WTC11 (cell line): ENCODE results near the gene CDH12. TPM values are rescaled to one million over a fixed set of nuclear protein-coding genes. Genes with fewer than 3 reads are reported as not detected.

Experiments used
- ATAC-seq: fragments of 200-7000 bp; cut with Tn5 transposase; 2 replicates; pipeline ENCODE4 v1.10.0; 2021; ENCODE audit warnings: mild to moderate bottlenecking, moderate library complexity
- CTCF ChIA-PET: fragments of 300-600 bp; sonication (Branson Sonifier 250); formaldehyde crosslinking; loops from one replicate; lab custom pipeline; 2021; ENCODE audit warnings: antibody characterized with exemption; lab: Charles Lee
- POLR2A ChIA-PET: fragments of 350-600 bp; sonication (Branson Sonifier 250); formaldehyde crosslinking; loops from one replicate; lab custom pipeline; 2021; ENCODE audit warnings: antibody characterized with exemption; lab: Charles Lee
- DNase-seq: peaks from one replicate; pipeline ENCODE4 v3.0.0; 2021; ENCODE audit warnings: low spot score
- H3K27ac Mint-ChIP-seq: 2 replicates; pipeline ENCODE4 v1.8.0; 2021; ENCODE audit warnings: mixed read lengths
- H3K27me3 Mint-ChIP-seq: 2 replicates; pipeline ENCODE4 v1.8.0; 2021; ENCODE audit warnings: low read depth, mild to moderate bottlenecking, moderate library complexity, mixed read lengths
- H3K36me3 Mint-ChIP-seq: 2 replicates; pipeline ENCODE4 v1.8.0; 2021; ENCODE audit warnings: mixed read lengths
- H3K4me1 Mint-ChIP-seq: 2 replicates; pipeline ENCODE4 v1.8.0; 2022; ENCODE audit warnings: mixed read lengths
- H3K4me3 Mint-ChIP-seq: 2 replicates; pipeline ENCODE4 v1.8.0; 2021; ENCODE audit warnings: mild to moderate bottlenecking, moderate library complexity, mixed read lengths
- H3K9me3 Mint-ChIP-seq: 2 replicates; pipeline ENCODE4 v1.8.0; 2021; ENCODE audit warnings: mixed read lengths
- ATF6 ChIP-seq: sonication (generic); formaldehyde crosslinking; IDR thresholded peaks from 2 replicates; pipeline ENCODE4 v1.8.1; 2023; ENCODE audit warnings: mild to moderate bottlenecking, missing genetic modification reagents
- ERG ChIP-seq: fragments of 250-450 bp; sonication (Bioruptor Pico); IDR thresholded peaks from 2 replicates; pipeline ENCODE4 v1.8.0; 2021; ENCODE audit warnings: mild to moderate bottlenecking
- FOXP4 ChIP-seq: sonication (generic); formaldehyde crosslinking; IDR thresholded peaks from 2 replicates; pipeline ENCODE4 v1.8.0; 2022; ENCODE audit warnings: mild to moderate bottlenecking, missing genetic modification reagents
- GABPB1 ChIP-seq: sonication (generic); formaldehyde crosslinking; IDR thresholded peaks from 2 replicates; pipeline ENCODE4 v1.8.1; 2023; ENCODE audit warnings: mild to moderate bottlenecking, missing genetic modification reagents
- HMGA2 ChIP-seq: fragments of 250-450 bp; sonication (Bioruptor Pico); IDR thresholded peaks from 2 replicates; pipeline ENCODE4 v1.4.0; 2021; ENCODE audit warnings: mild to moderate bottlenecking, moderate library complexity
- IRF1 ChIP-seq: sonication (generic); formaldehyde crosslinking; IDR thresholded peaks from 2 replicates; pipeline ENCODE4 v1.8.0; 2023; ENCODE audit warnings: missing genetic modification reagents
- MAX ChIP-seq: sonication (generic); formaldehyde crosslinking; IDR thresholded peaks from 2 replicates; pipeline ENCODE4 v1.8.0; 2022; ENCODE audit warnings: mild to moderate bottlenecking, missing genetic modification reagents
- MXD4 ChIP-seq: fragments of 250-450 bp; sonication (Bioruptor Pico); IDR thresholded peaks from 2 replicates; pipeline ENCODE4 v1.8.0; 2021; ENCODE audit warnings: mild to moderate bottlenecking, moderate library complexity, borderline replicate concordance
- MYBL2 ChIP-seq: sonication (generic); formaldehyde crosslinking; IDR thresholded peaks from 2 replicates; pipeline ENCODE4 v1.8.1; 2023; ENCODE audit warnings: mild to moderate bottlenecking, moderate library complexity, missing genetic modification reagents
- NFE2L1 ChIP-seq: sonication (generic); formaldehyde crosslinking; IDR thresholded peaks from 2 replicates; pipeline ENCODE4 v1.8.1; 2023; ENCODE audit warnings: missing genetic modification reagents
- NFYB ChIP-seq: sonication (generic); formaldehyde crosslinking; conservative IDR thresholded peaks from 2 replicates; pipeline ENCODE4 v1.8.0; 2022; ENCODE audit warnings: low read depth, missing genetic modification reagents
- SP1 ChIP-seq: sonication (generic); formaldehyde crosslinking; conservative IDR thresholded peaks from 2 replicates; pipeline ENCODE4 v1.8.1; 2022; ENCODE audit warnings: missing genetic modification reagents
- ZBTB43 ChIP-seq: sonication (generic); formaldehyde crosslinking; IDR thresholded peaks from 2 replicates; pipeline ENCODE4 v1.8.1; 2023; ENCODE audit warnings: mild to moderate bottlenecking, missing genetic modification reagents
- ZNF232 ChIP-seq: sonication (generic); formaldehyde crosslinking; IDR thresholded peaks from 2 replicates; pipeline ENCODE4 v1.8.0; 2022; ENCODE audit warnings: mild to moderate bottlenecking, missing genetic modification reagents
- ZNF532 ChIP-seq: fragments of 250-450 bp; sonication (Bioruptor Pico); IDR thresholded peaks from 2 replicates; pipeline ENCODE4 v1.9.0; 2021; ENCODE audit warnings: mild to moderate bottlenecking, borderline replicate concordance
- ZSCAN18 ChIP-seq: fragments of 250-450 bp; sonication (Bioruptor Pico); IDR thresholded peaks from 2 replicates; pipeline ENCODE4 v2.1.2; 2022; ENCODE audit warnings: mild to moderate bottlenecking, moderate library complexity
- total RNA-seq: library from RNA; stranded (reverse); gene quantifications from 3 replicates; pipeline ENCODE4 v1.2.3, GENCODE V29; 2021

CDH12 gene
- total RNA-seq, 1 experiment from 2014 or later, result not detected

GRCh38 chr5:22844155-22844554, 9.0 kb downstream of the CDH12 start (continued):
- no peak for TF ChIP-seq IRF1 (CRISPR knock-in tag)
- no peak for TF ChIP-seq NFYB (CRISPR knock-in tag)
- TF ChIP-seq MXD4 (CRISPR knock-in tag), result no peak
- no peak for TF ChIP-seq ERG (CRISPR knock-in tag)
- TF ChIP-seq ZSCAN18 (CRISPR knock-in tag), result no peak
- TF ChIP-seq FOXP4, result no peak
- TF ChIP-seq, all 79 proteins: peak for 0

- H3K9me3 Mint-ChIP-seq, result no peaks in the 10 kb centered on the region
- TF ChIP-seq FOXP4, result no peak
- no peak for TF ChIP-seq ZNF532 (CRISPR knock-in tag)
- TF ChIP-seq ATF6 (CRISPR knock-in tag), result no peak
- TF ChIP-seq MYBL2, result no peak
- TF ChIP-seq NFE2L1 (CRISPR knock-in tag), result no peak
- no peak for TF ChIP-seq MAX (CRISPR knock-in tag)
- no peak for TF ChIP-seq ZBTB43
- no peak for TF ChIP-seq SP1
- no peak for TF ChIP-seq ZNF232
- no peak for TF ChIP-seq HMGA2
- no peak for TF ChIP-seq GABPB1 (CRISPR knock-in tag)
- CTCF ChIA-PET, result no interaction called here
- H3K27ac Mint-ChIP-seq, result no peak overlapping the region
- ATAC-seq (no peak), DNase-seq (no peak)
- no peaks in the 10 kb centered on the region for H3K36me3 Mint-ChIP-seq
- H3K4me3 Mint-ChIP-seq, result no peak overlapping the region
- POLR2A ChIA-PET, result no interaction called here
- H3K27me3 Mint-ChIP-seq, result no peaks in the 10 kb centered on the region
- no peaks in the 10 kb centered on the region for H3K4me1 Mint-ChIP-seq
Observed at GRCh38 chr5:22842574-22842973, 10.6 kb downstream of the CDH12 start.
